Activated CD4-positive, alpha-beta memory T cell treated with anti-CD3 and anti-CD28 coated beads, Interleukin-2, amount 10 ng/mL, durations not matched to agents 7 days and 5 days (primary cell): ENCODE data around the gene ARSG. TPM values are rescaled to one million over a fixed set of nuclear protein-coding genes. Genes with fewer than 3 reads are reported as not detected.
A peak's percentile ranks its signal among the peaks of the same experiment; 100 is the strongest.
"Not testable (repeated sequence)": the region's sequence is repeated elsewhere in the genome, so short reads cannot be mapped to it uniquely, and the experiment has no call there.

Experiments used
- CTCF ChIA-PET: fragments of 350-600 bp; sonication (Branson Sonifier 250); formaldehyde crosslinking; loops from one replicate; lab custom pipeline; 2021; ENCODE audit warnings: antibody characterized with exemption, inconsistent platforms; lab: Charles Lee
- POLR2A ChIA-PET: fragments of 350-600 bp; sonication (Branson Sonifier 250); formaldehyde crosslinking; loops from one replicate; lab custom pipeline; 2021; ENCODE audit warnings: antibody characterized with exemption; lab: Charles Lee
- DNase-seq: peaks from one replicate; pipeline ENCODE4 v3.0.0-alpha.2; 2020
- H3K27ac Mint-ChIP-seq: one replicate; pipeline ENCODE4 v1.8.0; 2021; ENCODE audit warnings: mild to moderate bottlenecking, mixed read lengths
- H3K27me3 Mint-ChIP-seq: one replicate; pipeline ENCODE4 v1.8.0; 2021; ENCODE audit warnings: mixed read lengths
- H3K36me3 Mint-ChIP-seq: one replicate; pipeline ENCODE4 v1.8.0; 2021; ENCODE audit warnings: low read depth, mixed read lengths
- H3K4me1 Mint-ChIP-seq: one replicate; pipeline ENCODE4 v1.8.0; 2021; ENCODE audit warnings: mixed read lengths
- H3K4me3 Mint-ChIP-seq: one replicate; pipeline ENCODE4 v1.8.0; 2021; ENCODE audit warnings: mild to moderate bottlenecking, mixed read lengths
- H3K9me3 Mint-ChIP-seq: one replicate; pipeline ENCODE4 v1.8.0; 2021; ENCODE audit warnings: mixed read lengths
- total RNA-seq, 2 experiments: library from RNA; stranded (reverse); gene quantifications; one replicate each; pipeline ENCODE4 v1.2.3, GENCODE V29; 2021

The ARSG gene
- total RNA-seq, 2 experiments from 2014 or later, result 13.5 to 16.8 TPM

- Mint-ChIP-seq H3K4me1 (peaks cover 78% of the 10 kb centered on the region), H3K4me3 (peak overlapping the region; percentile 67), H3K27me3 (no peaks in the 10 kb centered on the region), H3K9me3 (no peaks in the 10 kb centered on the region), H3K36me3 (peaks cover 17% of the 10 kb centered on the region), H3K27ac (peak overlapping the region; percentile 96)
- POLR2A ChIA-PET, result interaction anchor here (0.7 to 8.1 kb wide), 10 partner anchors 8 to 114 kb away, joined by 3 to 158 read pairs (median 20); partner anchors contain the start of genes AMZ2, ARSG and SLC16A6
- CTCF ChIA-PET, result interaction anchor here (0.6 to 3.4 kb wide), 8 partner anchors 9 to 92 kb away, joined by 3 to 22 read pairs (median 3); no protein-coding TSS in a partner anchor
- DNase-seq, result peak; percentile 88
Observed at GRCh38 chr17:68346448-68346847, 55.2 kb downstream of the ARSG start.

GRCh38 chr17:68347380-68347779 lies 56.1 kb downstream of the ARSG start:
- H3K27me3 Mint-ChIP-seq, result no peaks in the 10 kb centered on the region
- DNase-seq, result no peak
- CTCF ChIA-PET, result interaction anchor here (0.5 to 2.3 kb wide), 6 partner anchors 10 to 113 kb away, joined by 3 to 7 read pairs (median 3); no protein-coding TSS in a partner anchor
- H3K4me3 Mint-ChIP-seq, result peak overlapping the region; percentile 67
- peaks cover 88% of the 10 kb centered on the region for H3K4me1 Mint-ChIP-seq
- POLR2A ChIA-PET, result interaction anchor here (0.8 to 8.1 kb wide), 12 partner anchors 7 to 113 kb away, joined by 3 to 158 read pairs (median 16); partner anchors contain the start of genes AMZ2, ARSG and SLC16A6
- H3K9me3 Mint-ChIP-seq, result no peaks in the 10 kb centered on the region
- H3K27ac Mint-ChIP-seq, result peak overlapping the region; percentile 96
- H3K36me3 Mint-ChIP-seq, result peaks cover 21% of the 10 kb centered on the region

- H3K4me1 Mint-ChIP-seq, result peaks cover 93% of the 10 kb centered on the region
- peaks cover 24% of the 10 kb centered on the region for H3K36me3 Mint-ChIP-seq
- H3K4me3 Mint-ChIP-seq, result peak overlapping the region; percentile 7
- H3K9me3 Mint-ChIP-seq, result no peaks in the 10 kb centered on the region
- ChIA-PET CTCF (interaction anchor here (0.8 to 2.3 kb wide), 3 partner anchors 11 to 57 kb away, joined by 3 to 9 read pairs (median 3); partner anchors contain the start of gene ARSG), POLR2A (interaction anchor here (0.8 to 8.1 kb wide), 13 partner anchors 8 to 111 kb away, joined by 3 to 158 read pairs (median 9); partner anchors contain the start of genes AMZ2, ARSG and SLC16A6)
- DNase-seq, result peak; percentile 64
- no peaks in the 10 kb centered on the region for H3K27me3 Mint-ChIP-seq
- peak overlapping the region; percentile 96 for H3K27ac Mint-ChIP-seq
Observed at GRCh38 chr17:68349157-68349556, 57.9 kb downstream of the ARSG start.

DNA sequence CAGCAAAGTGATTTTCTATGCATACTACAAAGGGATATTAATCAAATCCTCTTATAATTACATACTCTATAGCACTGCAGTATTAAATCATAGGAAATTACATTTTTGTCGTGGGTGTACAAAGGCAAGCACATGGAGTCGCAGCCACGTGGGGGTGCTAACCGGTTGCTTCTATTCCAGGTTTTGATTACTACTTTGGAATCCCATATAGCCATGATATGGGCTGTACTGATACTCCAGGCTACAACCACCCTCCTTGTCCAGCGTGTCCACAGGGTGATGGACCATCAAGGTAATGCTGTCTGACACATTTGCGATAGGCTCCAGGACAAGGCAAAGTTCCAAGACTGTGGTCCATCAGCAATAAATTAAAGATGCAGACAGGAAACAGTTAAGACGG lies 60.1 kb downstream of the ARSG start:
- DNase-seq, result no peak
- POLR2A ChIA-PET, result interaction anchor here (0.7 to 8.1 kb wide), 4 partner anchors 37 to 103 kb away, joined by 4 to 158 read pairs (median 10); partner anchors contain the start of genes ARSG and SLC16A6
- Mint-ChIP-seq H3K4me3 (no peak overlapping the region), H3K27me3 (no peaks in the 10 kb centered on the region), H3K4me1 (peaks cover 93% of the 10 kb centered on the region), H3K36me3 (peaks cover 26% of the 10 kb centered on the region), H3K27ac (no peak overlapping the region), H3K9me3 (no peaks in the 10 kb centered on the region)
- CTCF ChIA-PET, result interaction anchor here (0.9 kb wide), 1 partner anchor 46 kb away, joined by 3 read pairs; no protein-coding TSS in a partner anchor

DNA sequence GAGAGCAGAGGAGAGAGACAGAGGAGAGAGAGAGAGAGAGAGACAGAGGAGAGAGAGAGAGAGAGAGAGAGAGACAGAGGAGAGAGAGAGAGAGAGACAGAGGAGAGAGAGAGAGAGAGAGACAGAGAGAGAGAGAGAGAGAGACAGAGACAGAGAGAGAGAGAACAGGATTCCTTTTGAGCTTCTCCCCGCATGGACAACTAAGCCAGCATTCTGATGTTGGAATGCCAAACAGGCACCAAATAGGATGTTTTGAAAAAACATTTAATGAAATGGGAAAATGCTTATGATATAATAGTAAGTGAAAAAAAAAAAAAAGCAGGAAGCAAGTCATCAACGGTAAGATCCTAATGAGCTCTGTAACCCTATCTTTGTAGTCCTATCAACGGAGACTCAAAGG lies 60.7 kb downstream of the ARSG start:
- H3K27ac Mint-ChIP-seq, result no peak overlapping the region
- H3K27me3 Mint-ChIP-seq, result no peaks in the 10 kb centered on the region
- ChIA-PET CTCF (no interaction called here), POLR2A (interaction anchor here (0.7 to 9.3 kb wide), 3 partner anchors 37 to 104 kb away, joined by 4 to 138 read pairs (median 5); partner anchors contain the start of genes ARSG and SLC16A6)
- peaks cover 93% of the 10 kb centered on the region for H3K4me1 Mint-ChIP-seq
- H3K9me3 Mint-ChIP-seq, result no peaks in the 10 kb centered on the region
- H3K4me3 Mint-ChIP-seq, result no peak overlapping the region
- H3K36me3 Mint-ChIP-seq, result peaks cover 26% of the 10 kb centered on the region
- DNase-seq, result no peak

GRCh38 chr17:68352671-68353070 lies 61.4 kb downstream of the ARSG start:
- peaks cover 28% of the 10 kb centered on the region for H3K36me3 Mint-ChIP-seq
- POLR2A ChIA-PET, result interaction anchor here (0.6 to 9.3 kb wide), 6 partner anchors 34 to 84 kb away, joined by 4 to 138 read pairs (median 7); partner anchors contain the start of genes ARSG and SLC16A6
- not testable (repeated sequence) for DNase-seq, H3K9me3 Mint-ChIP-seq, H3K27ac Mint-ChIP-seq, H3K4me3 Mint-ChIP-seq, H3K27me3 Mint-ChIP-seq
- CTCF ChIA-PET, result interaction anchor here (0.8 to 3.8 kb wide), 3 partner anchors 46 to 148 kb away, joined by 3 to 19 read pairs (median 3); no protein-coding TSS in a partner anchor
- peaks cover 93% of the 10 kb centered on the region for H3K4me1 Mint-ChIP-seq

- DNase-seq, result peak; percentile 30
- Mint-ChIP-seq H3K4me1 (peaks cover 92% of the 10 kb centered on the region), H3K9me3 (no peaks in the 10 kb centered on the region), H3K36me3 (peaks cover 25% of the 10 kb centered on the region), H3K27ac (peak overlapping the region; percentile 62), H3K4me3 (no peak overlapping the region), H3K27me3 (no peaks in the 10 kb centered on the region)
- POLR2A ChIA-PET, result interaction anchor here (0.6 to 9.3 kb wide), 8 partner anchors 7 to 107 kb away, joined by 3 to 138 read pairs (median 7); partner anchors contain the start of genes ARSG and SLC16A6
- CTCF ChIA-PET, result interaction anchor here (0.5 to 3.8 kb wide), 4 partner anchors 46 to 148 kb away, joined by 3 to 19 read pairs (median 3); no protein-coding TSS in a partner anchor
Observed at GRCh38 chr17:68353111-68353521, 61.8 kb downstream of the ARSG start.

DNA sequence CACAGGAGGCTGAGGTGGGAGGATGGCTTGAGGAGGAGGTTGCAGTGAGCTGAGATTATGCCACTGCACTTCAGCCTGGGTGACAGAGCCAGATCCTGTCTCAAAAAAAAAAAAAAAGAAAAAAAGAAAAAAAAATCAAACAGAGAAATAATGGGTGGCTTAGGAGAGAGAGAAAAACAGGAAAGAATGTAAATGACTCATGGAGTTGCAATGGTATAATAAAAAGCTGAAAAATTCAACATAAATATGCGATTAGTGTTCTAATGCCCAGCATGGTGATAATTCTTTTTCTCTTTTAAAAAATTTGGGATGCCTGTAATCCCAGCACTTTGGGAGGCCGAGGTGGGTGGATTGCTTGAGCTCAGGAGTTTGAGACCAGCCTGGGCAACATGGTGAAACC lies 63.0 kb downstream of the ARSG start:
- H3K4me3 Mint-ChIP-seq, DNase-seq, H3K9me3 Mint-ChIP-seq, H3K27me3 Mint-ChIP-seq: not testable (repeated sequence)
- peak overlapping the region; percentile 96 for H3K27ac Mint-ChIP-seq
- peaks cover 85% of the 10 kb centered on the region for H3K4me1 Mint-ChIP-seq
- ChIA-PET CTCF (interaction anchor here (0.7 to 3.8 kb wide), 7 partner anchors 9 to 106 kb away, joined by 3 to 22 read pairs (median 4); partner anchors contain the start of gene ARSG), POLR2A (interaction anchor here (1.0 to 9.3 kb wide), 10 partner anchors 8 to 106 kb away, joined by 3 to 138 read pairs (median 8); partner anchors contain the start of genes AMZ2, ARSG and SLC16A6)
- H3K36me3 Mint-ChIP-seq, result peaks cover 25% of the 10 kb centered on the region

GRCh38 chr17:68355108-68355507 lies 63.8 kb downstream of the ARSG start:
- POLR2A ChIA-PET, result interaction anchor here (1.0 to 9.3 kb wide), 8 partner anchors 9 to 107 kb away, joined by 3 to 138 read pairs (median 9); partner anchors contain the start of genes AMZ2, ARSG and SLC16A6
- CTCF ChIA-PET, result interaction anchor here (0.6 to 3.8 kb wide), 7 partner anchors 10 to 105 kb away, joined by 3 to 22 read pairs (median 4); partner anchors contain the start of gene ARSG
- not testable (repeated sequence) for H3K27me3 Mint-ChIP-seq, DNase-seq, H3K9me3 Mint-ChIP-seq, H3K4me3 Mint-ChIP-seq
- peaks cover 27% of the 10 kb centered on the region for H3K36me3 Mint-ChIP-seq
- H3K4me1 Mint-ChIP-seq, result peaks cover 81% of the 10 kb centered on the region
- H3K27ac Mint-ChIP-seq, result peak overlapping the region; percentile 96

DNA sequence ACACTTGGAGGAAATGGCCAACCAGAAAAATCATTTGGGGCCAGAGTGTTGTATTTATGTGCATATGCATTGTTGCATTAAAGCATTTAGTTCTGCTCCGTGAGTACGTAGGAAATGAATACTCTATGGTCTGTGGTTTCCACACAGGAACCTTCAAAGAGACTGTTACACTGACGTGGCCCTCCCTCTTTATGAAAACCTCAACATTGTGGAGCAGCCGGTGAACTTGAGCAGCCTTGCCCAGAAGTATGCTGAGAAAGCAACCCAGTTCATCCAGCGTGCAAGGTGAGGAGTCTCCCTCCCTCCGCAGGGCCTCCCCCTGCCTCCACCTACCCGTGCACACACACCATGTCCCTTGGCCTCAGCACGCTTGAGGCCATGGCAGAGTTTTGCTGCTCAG lies 65.2 kb downstream of the ARSG start:
- Mint-ChIP-seq H3K4me1 (peaks cover 71% of the 10 kb centered on the region), H3K27ac (peak overlapping the region; percentile 96), H3K4me3 (peak overlapping the region; percentile 66), H3K27me3 (no peaks in the 10 kb centered on the region), H3K9me3 (no peaks in the 10 kb centered on the region), H3K36me3 (peaks cover 29% of the 10 kb centered on the region)
- DNase-seq, result peak; percentile 85
- ChIA-PET CTCF (interaction anchor here (0.8 to 3.8 kb wide), 11 partner anchors 12 to 173 kb away, joined by 3 to 22 read pairs (median 5); partner anchors contain the start of gene ARSG), POLR2A (interaction anchor here (0.7 to 9.3 kb wide), 18 partner anchors 9 to 156 kb away, joined by 3 to 138 read pairs (median 4); partner anchors contain the start of genes AMZ2, ARSG, SLC16A6 and WIPI1)

DNA sequence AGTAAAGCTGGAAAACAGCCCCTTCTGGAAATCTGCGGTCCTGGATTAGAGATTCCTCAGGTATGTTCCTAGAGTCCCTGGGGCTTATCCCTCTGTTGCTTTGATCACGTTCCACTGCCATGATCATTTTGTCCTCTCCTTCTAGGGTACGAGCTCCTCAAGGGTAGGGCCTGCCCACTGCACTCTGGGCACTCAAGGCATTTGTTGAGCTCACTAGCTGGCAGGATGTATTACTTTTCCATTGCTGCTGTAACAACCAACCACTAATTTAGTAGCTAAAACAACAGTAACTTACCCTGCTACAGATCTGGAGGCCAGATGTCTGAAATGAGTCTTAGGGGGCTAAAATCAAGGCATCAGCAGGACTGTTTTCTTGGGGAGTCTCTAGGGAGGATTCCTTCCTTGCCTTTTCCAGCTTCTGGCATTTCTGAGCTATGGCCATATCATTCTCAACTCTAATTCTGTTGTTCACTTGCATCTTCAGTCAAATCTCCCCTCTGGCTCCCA lies 65.7 kb downstream of the ARSG start:
- Mint-ChIP-seq H3K9me3 (no peaks in the 10 kb centered on the region), H3K27ac (peak overlapping the region; percentile 96), H3K27me3 (no peaks in the 10 kb centered on the region), H3K36me3 (peaks cover 26% of the 10 kb centered on the region), H3K4me1 (peaks cover 66% of the 10 kb centered on the region), H3K4me3 (peak overlapping the region; percentile 66)
- peak; percentile 46 for DNase-seq
- CTCF ChIA-PET, result interaction anchor here (0.6 to 3.7 kb wide), 14 partner anchors 10 to 173 kb away, joined by 3 to 22 read pairs (median 4); partner anchors contain the start of genes ARSG and SLC16A6
- POLR2A ChIA-PET, result interaction anchor here (0.8 to 9.3 kb wide), 16 partner anchors 10 to 157 kb away, joined by 3 to 138 read pairs (median 4); partner anchors contain the start of genes AMZ2, ARSG, SLC16A6 and WIPI1

DNA sequence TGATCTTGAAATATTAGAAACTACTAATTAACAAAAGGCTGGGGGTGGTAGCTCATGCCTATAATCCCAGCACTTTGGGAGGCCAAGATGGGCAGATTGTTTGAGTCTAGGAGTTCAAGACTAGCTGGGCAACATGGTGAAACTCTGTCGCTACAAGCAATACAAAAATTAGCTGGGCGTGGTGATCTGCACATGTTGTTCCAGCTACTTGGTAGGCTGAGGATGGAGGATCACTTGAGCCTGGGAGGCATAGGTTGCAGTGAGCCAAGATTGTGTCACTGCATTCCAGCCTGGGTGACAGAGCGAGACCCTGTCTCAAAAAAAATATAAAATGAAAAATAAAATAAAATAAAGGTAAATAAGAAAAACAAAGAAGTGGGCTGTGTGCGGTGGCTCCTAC lies 66.6 kb downstream of the ARSG start:
- Mint-ChIP-seq H3K4me1 (peaks cover 57% of the 10 kb centered on the region), H3K36me3 (peaks cover 27% of the 10 kb centered on the region), H3K27ac (peak overlapping the region; percentile 96), H3K27me3 (no peaks in the 10 kb centered on the region), H3K9me3 (no peaks in the 10 kb centered on the region), H3K4me3 (peak overlapping the region; percentile 66)
- POLR2A ChIA-PET, result interaction anchor here (1.3 to 9.3 kb wide), 8 partner anchors 11 to 153 kb away, joined by 4 to 138 read pairs (median 6); partner anchors contain the start of genes ARSG and SLC16A6
- CTCF ChIA-PET, result interaction anchor here (1.3 to 1.5 kb wide), 4 partner anchors 73 to 174 kb away, joined by 3 to 6 read pairs (median 4); no protein-coding TSS in a partner anchor
- DNase-seq, result no peak
